Loucy (cell line): ENCODE results near the gene DUS2.

Experiments used
- H2AFZ ChIP-seq: fragments of 200-600 bp; sonication (generic); 2 replicates; pipeline ENCODE4 v1.6.0; 2016; ENCODE audit warnings: antibody characterized with exemption, mild to moderate bottlenecking, low read length, moderate library complexity
- H3F3A ChIP-seq: fragments of 200-600 bp; 2 replicates; pipeline ENCODE4 v1.6.0; 2016; ENCODE audit warnings: antibody characterized with exemption, low read depth, mild to moderate bottlenecking
- H3K27me3 ChIP-seq: fragments of 200-600 bp; sonication (generic); 2 replicates; pipeline ENCODE4 v1.6.1; 2014; ENCODE audit warnings: low read length, mild to moderate bottlenecking; ENCODE audit not compliant: insufficient read depth, poor library complexity, severe bottlenecking
- H3K36me3 ChIP-seq: fragments of 200-600 bp; sonication (generic); 2 replicates; pipeline ENCODE4 v1.6.1; 2016; ENCODE audit warnings: low read length; ENCODE audit not compliant: insufficient read depth
- H3K4me1 ChIP-seq: fragments of 200-600 bp; sonication (generic); 2 replicates; pipeline ENCODE4 v1.5.1; 2014; ENCODE audit warnings: low read length, mild to moderate bottlenecking; ENCODE audit not compliant: insufficient read depth, poor library complexity, severe bottlenecking
- H3K4me2 ChIP-seq: fragments of 200-600 bp; sonication (generic); 2 replicates; pipeline ENCODE4 v1.6.0; 2014; ENCODE audit warnings: antibody characterized with exemption, low read length, low read depth, mild to moderate bottlenecking; ENCODE audit not compliant: poor library complexity, severe bottlenecking
- H3K4me3 ChIP-seq: fragments of 200-600 bp; sonication (generic); 2 replicates; pipeline ENCODE4 v1.5.1; 2014; ENCODE audit warnings: low read length, mild to moderate bottlenecking, mixed read lengths; ENCODE audit not compliant: poor library complexity, severe bottlenecking
- H3K79me2 ChIP-seq: fragments of 200-600 bp; sonication (generic); 2 replicates; pipeline ENCODE4 v1.6.1; 2014; ENCODE audit warnings: low read length; ENCODE audit not compliant: insufficient read depth
- H3K9ac ChIP-seq: fragments of 200-600 bp; sonication (generic); 2 replicates; pipeline ENCODE4 v1.6.0; 2014; ENCODE audit warnings: mild to moderate bottlenecking, low read depth, low read length, moderate library complexity; ENCODE audit not compliant: poor library complexity, severe bottlenecking
- H3K9me2 ChIP-seq: fragments of 200-600 bp; sonication (generic); replicated peaks from 2 replicates; pipeline ENCODE4 v1.6.1; 2016; ENCODE audit warnings: low read depth, low read length, mixed read lengths
- H3K9me3 ChIP-seq: fragments of 200-600 bp; sonication (generic); 2 replicates; pipeline ENCODE4 v1.6.1; 2014; ENCODE audit warnings: mild to moderate bottlenecking, antibody characterized with exemption, low read length, low read depth; ENCODE audit not compliant: insufficient read depth
- H4K20me1 ChIP-seq: fragments of 200-600 bp; sonication (generic); 2 replicates; pipeline ENCODE4 v1.6.0; 2014; ENCODE audit warnings: antibody characterized with exemption, low read length, mild to moderate bottlenecking; ENCODE audit not compliant: insufficient read depth, poor library complexity, severe bottlenecking
- EZH2phosphoT487 ChIP-seq: fragments of 200-600 bp; IDR thresholded peaks from 2 replicates; pipeline ENCODE4 v1.6.1; 2018; ENCODE audit warnings: antibody characterized with exemption, mild to moderate bottlenecking, moderate library complexity, borderline replicate concordance
- TF ChIP-seq, protein P1 (sequence below): fragments of 200-600 bp; sonication (generic); conservative IDR thresholded peaks from 2 replicates; pipeline ENCODE4 v1.5.1; 2014; ENCODE audit warnings: mild to moderate bottlenecking, antibody characterized with exemption, low read length

DUS2 gene

DNA sequence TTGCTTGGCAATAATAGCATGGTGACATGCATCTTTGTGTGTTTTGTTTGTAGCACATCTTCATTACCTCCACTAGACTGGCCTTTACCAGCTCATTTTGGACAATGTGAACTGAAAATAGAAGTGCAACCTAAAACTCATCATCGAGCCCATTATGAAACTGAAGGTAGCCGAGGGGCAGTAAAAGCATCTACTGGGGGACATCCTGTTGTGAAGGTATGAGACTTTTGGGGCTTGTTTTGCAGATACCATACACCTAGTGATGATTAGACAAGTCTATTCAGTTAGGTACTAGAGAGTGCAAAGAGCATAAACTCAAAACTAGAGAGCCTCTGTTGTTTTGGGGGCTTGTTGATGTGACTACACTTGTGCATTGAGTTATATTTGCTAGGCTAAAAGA lies 103.3 kb downstream of the DUS2 start:
- Histone ChIP-seq H3K9me3 (no peaks in the 10 kb centered on the region), H3K36me3 (peaks cover 60% of the 10 kb centered on the region; the same call in 1 of the 2 replicates), H3K9me2 (no peaks in the 10 kb centered on the region), H2AFZ (no peak overlapping the region), H3K9ac (no peak overlapping the region), H3K4me1 (no peaks in the 10 kb centered on the region), H3K4me2 (no peak overlapping the region), H3K4me3 (no peak overlapping the region), H3K27me3 (no peaks in the 10 kb centered on the region), H3F3A (no peaks in the 10 kb centered on the region; the same call in 1 of the 2 replicates), H4K20me1 (peaks cover 90% of the 10 kb centered on the region), H3K79me2 (peaks cover 95% of the 10 kb centered on the region)
- TF ChIP-seq, protein P1, sequence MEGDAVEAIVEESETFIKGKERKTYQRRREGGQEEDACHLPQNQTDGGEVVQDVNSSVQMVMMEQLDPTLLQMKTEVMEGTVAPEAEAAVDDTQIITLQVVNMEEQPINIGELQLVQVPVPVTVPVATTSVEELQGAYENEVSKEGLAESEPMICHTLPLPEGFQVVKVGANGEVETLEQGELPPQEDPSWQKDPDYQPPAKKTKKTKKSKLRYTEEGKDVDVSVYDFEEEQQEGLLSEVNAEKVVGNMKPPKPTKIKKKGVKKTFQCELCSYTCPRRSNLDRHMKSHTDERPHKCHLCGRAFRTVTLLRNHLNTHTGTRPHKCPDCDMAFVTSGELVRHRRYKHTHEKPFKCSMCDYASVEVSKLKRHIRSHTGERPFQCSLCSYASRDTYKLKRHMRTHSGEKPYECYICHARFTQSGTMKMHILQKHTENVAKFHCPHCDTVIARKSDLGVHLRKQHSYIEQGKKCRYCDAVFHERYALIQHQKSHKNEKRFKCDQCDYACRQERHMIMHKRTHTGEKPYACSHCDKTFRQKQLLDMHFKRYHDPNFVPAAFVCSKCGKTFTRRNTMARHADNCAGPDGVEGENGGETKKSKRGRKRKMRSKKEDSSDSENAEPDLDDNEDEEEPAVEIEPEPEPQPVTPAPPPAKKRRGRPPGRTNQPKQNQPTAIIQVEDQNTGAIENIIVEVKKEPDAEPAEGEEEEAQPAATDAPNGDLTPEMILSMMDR = no peak
- no peak for TF ChIP-seq EZH2phosphoT487

DNA sequence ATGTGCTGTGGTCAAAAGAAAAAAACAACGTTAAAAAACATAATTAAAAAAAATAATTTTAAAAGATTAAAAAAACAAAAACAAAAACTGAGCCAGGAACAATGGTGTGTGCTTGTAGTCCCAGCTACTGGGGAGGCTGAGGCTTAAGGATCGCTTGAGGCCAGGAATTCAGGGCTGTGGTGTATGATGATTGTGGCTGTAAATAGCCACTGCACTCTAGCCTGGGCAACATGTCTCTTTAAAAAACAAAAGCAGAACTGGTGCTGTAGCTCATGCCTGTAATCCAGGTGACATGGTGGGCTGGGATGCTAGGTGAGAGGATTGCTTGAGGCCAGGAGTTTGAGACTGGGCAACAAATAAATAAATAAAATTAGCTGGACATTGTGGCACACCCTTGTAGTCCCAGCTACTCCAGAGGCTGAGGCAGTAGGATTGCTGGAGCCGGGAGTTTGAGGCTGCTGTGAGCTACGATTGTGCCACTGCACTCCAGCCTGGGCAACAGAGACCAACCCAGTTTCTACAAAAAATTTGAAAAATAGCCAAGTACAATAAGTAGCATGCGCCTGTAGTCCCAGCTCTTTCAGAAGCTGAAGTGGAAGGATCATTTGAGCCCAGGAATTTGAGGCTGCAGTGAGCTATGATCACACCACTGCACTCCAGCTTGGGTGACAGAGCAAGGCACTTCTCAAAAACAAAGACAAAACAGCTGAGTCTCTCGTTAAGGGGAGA lies 105.7 kb downstream of the DUS2 start:
- no peaks in the 10 kb centered on the region; the same call in 1 of the 2 replicates for H3F3A ChIP-seq
- H3K36me3 ChIP-seq = peaks cover 65% of the 10 kb centered on the region; the same call in 1 of the 2 replicates
- H3K79me2 ChIP-seq = peaks cover 95% of the 10 kb centered on the region
- H3K4me1 ChIP-seq = no peaks in the 10 kb centered on the region
- peaks cover 91% of the 10 kb centered on the region for H4K20me1 ChIP-seq
- no peaks in the 10 kb centered on the region for H3K9me3 ChIP-seq
- no peak overlapping the region for H2AFZ ChIP-seq
- no peaks in the 10 kb centered on the region for H3K9me2 ChIP-seq
- H3K27me3 ChIP-seq = no peaks in the 10 kb centered on the region
- no peak overlapping the region for H3K9ac ChIP-seq
- H3K4me2 ChIP-seq = no peak overlapping the region
- no peak for TF ChIP-seq EZH2phosphoT487
- TF ChIP-seq, protein P1 = no peak
- no peak overlapping the region for H3K4me3 ChIP-seq
